GM21390 (cell line): Measurements from ENCODE around the gene ATXN1L.
"Not testable (repeated sequence)": the region's sequence is repeated elsewhere in the genome, so short reads cannot be mapped to it uniquely, and the experiment has no call there.

Source experiments
- ATAC-seq: cut with Tn5 transposase; IDR thresholded peaks from one replicate; pipeline ENCODE4 v1.9.1; 2021; ENCODE audit not compliant: unreplicated experiment

Gene ATXN1L

DNA sequence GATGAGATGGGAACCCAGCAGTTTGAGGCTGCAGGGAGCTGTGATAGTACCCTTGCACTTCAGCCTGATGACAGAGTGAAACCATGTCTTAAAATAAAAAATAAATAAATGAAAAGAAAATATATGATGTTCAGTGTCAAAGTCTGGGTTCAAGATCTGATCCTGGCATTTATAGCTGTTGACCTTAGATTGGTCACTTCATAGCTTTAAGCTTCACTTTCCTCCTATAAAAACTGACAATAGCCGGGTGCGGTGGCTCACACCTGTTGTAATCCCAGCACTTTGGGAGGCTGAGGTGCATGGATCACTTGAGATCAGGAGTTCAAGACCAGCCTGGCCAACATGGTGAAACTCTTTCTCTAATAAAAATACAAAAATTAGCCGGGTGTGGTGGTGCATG, 43.4 kb downstream of the ATXN1L start:
- ATAC-seq: no peak

DNA sequence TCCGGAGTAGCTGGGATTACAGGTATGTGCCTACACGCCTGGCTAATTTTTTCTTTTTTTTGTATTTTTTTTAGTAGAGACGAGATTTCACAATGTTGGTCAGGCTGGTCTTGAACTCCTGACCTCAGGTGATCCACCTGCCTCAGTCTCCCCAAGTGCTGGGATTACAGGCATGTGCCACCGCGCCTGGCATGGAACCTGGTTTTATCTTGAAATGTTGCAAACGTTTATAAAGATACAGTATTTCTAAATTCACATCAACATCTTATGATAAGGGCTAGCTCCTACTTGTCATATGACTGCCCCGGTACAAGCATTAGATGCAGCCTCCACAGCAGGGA, 48.1 kb downstream of the ATXN1L start:
- no peak for ATAC-seq

DNA sequence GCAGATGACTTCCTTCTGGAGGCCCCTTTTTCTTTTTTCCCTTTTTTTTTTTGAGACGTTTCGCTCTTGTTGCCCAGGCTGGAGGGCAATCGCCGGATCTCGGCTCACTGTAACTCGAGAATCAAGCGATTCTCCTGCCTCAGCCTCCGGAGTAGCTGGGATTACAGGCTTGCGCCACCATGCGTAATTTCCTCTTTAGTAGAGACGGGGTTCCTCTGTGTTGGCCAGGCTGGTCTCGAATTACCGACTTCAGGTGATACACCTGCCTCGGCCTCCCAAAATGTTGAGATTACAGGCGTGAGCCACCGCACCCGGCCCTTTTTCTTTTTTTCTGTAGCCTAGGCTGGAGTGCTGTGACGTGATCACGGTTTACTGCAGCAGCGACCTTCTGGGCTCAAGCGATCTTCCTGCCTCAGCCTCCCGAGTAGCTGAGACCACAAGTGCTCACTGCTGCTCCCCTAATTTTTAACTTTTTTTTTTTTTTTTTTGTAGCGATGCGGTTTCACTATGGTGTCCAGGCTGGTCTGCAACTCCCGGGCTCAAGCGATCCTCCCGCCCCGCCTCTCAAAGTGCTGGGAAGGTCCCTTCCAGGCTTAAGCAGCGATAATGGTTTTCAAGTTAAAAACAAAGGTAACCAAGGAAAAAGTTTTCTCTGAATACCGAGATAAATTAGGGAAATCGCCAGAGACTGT, 48.6 kb downstream of the ATXN1L start:
- ATAC-seq: peak; percentile 29

DNA sequence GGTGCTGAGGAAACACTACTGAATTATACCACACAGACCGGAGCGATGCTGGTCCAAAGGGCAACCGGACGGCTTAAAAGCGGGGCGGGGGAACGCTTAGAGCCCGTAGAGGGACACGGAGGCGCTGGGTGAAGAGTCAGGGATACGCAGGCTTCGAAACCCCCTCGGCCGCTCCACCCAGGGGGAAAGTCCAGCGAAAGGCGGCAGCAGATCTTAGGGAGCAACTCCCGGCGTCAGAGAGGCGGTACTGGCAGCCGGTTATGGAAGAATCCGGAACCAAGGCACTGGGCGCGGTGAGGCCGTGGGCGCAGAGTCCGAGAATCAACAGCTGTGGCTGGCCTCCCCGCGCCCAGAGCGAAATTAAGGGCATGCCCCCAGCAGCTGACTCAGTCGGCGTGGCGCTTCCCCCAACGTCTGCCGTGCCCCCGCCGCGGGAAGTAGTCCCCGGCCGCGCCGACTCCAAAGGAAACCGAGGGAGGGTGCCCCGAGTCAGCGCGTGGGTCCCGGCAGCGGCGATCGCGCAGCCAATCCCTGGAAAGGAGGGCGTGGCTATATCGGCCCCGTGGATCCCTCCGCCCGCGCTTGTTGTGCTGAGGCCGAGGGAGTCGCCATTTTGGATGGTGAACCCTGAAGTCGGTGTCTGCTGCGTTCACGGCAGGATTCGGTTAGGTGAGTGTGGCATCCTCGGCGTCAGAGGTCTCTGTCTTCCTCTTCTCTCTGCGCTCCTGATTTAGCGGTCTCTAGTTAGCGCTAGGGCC, 49.3 kb downstream of the ATXN1L start, which contains the start of gene IST1:
Gene IST1, plus strand, starts transcription at position 611 of the 758 bp plus-strand sequence. CDS start 20,110 bp downstream, outside the sequence.
- peak; percentile 76 for ATAC-seq

DNA sequence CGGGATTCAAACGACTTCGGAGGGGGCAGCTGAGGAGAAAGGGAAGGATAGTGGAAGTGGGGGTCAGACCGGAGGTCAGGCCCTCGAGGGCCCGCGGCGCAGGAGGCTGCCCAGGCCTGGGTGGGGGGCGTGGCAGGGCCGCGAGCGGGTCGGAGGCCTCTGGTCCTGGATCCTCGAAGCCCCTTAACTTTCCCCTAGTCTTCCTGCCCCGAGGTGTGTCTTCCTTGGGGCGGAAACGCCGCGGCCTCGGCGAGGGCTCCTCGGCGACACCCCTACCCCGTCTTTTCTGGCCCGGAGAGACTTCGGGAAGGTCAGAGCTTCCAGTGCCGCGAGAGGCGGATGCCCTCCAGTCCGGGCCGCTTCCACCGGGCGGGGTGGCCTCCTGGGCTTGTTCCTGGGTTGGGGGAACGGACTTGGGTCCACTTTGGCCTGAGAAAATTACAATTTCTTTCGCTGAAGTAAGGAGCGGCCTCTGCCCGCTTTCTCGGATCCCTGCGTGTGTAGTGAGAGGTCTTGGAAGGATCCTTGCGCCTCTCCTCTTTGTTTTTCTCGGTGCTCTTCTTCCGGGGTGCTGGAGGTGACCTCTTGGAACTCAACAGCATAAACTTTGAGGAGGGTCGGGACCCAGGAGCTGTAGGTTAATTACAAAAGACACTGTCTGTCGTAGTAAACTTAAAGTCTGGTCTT, 50.0 kb downstream of the ATXN1L start:
- ATAC-seq: peak; percentile 20

DNA sequence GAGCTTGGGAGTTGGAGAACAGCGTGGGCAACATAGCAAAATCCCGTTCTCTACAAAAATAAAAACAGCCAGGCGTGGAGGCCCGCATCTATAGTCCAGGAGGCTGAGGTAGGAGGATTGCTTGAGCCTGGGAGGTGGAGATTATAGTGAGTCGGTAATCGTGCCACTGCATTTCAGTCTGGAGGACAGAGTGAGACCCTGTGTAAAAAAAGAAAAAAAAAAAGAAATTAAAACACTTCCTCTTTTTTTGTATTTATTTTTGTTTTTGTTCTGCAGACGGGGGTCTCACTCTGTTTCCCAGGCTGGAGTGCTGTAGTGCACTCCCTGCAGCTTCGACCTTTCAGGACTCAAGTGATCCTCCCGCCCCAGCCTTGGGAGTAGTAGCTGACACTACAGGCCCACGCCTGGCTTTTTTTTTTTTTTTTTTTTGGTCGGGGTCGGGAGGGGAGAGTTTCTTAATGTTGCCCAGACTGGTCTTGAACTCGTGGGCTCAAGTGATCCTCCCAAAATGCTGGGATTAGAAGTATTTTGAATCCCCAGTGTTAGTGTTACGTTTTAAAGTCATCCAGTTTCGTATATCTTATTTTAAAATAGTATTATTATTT, 51.1 kb downstream of the ATXN1L start:
- ATAC-seq: no peak

DNA sequence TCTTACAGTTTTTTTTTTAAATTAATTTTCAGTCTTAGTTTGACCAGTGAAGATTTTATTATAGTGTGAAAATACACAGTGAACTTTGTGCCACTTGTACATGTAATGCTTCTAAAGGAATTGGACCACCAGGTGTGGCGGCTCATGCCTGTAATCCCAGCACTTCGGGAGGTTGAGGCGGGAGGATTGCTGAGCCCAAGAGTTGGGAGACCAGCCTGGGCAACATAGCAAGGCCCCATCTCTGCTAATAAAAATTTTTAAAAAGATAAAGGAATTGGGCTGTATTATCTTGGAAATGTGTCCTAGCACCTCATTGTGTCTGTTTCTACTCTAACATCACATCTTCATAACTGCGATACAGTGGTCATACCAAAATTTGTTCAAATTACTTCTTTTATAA, 53.4 kb downstream of the ATXN1L start:
- ATAC-seq: no peak

DNA sequence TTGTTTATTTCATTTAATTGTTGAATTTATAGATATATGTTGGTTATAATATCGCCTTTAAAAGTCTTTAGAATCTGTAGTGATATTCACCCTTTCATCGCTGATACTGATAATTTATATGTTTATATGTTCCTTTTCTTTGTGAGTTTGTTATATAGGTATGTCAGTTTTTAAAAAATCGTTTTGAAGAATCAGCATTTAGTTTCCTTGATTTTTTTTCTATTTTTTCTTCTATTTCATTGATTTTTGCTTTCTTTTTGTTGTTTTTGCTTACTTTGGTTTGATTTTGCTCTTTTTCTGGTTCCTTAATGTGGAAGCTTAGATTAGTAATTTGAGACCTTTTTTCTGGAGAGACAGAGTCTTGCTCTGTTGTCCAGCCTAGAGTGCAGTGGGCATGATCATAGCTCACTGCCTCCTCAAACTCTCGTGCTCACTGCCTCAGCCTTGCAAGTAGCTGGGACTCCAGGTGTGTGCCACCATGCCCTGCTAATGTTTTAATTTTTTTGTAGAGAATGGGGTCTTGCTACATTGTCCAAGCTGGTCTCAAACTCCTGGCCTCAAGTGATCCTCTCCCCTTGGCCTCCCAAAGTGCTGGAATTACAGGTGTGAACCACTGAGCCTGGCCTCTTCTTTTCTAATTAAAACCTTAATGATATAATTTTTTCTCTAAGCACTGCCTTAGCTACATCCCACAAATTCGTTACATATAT, 57.0 kb downstream of the ATXN1L start:
- no peak for ATAC-seq

DNA sequence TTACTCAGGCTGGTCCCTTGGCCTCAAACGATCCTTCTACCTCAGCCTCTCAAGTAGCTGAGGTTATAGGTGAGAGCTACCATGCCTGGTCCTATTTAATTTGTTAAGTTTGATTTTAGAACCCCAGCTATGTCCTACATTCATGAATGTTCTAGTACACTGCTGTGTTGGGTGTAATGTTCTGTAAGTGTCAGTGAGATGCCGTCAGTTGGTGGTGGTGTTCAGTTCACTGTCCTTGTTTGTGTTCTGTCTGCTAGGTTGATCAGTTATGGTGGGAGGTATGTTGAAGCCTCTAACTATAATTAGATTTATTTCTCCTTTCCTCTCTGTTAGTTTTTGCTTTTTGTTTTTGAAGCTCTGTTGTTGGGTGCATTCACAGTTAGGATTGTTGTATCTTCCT, 57.8 kb downstream of the ATXN1L start:
- ATAC-seq: no peak

DNA sequence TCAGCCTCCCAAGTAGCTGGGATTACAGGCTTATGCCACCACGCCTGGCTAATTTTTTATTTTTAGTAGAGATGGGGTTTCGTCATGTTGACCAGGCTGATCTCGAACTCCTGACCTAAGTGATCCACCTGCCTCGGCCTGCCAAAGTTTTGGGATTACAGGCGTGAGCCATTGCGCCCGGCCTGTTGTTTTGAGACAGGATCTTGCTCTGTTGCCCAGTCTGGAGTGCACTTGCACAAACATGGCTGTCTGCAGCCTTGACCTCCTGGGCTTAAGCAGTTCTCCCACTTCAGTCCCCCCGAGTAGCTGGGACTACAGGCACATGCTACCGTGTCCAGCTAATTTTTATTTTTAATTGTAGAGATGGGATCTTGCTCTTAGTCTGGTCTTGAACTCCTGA, 58.5 kb downstream of the ATXN1L start:
- ATAC-seq: no peak

DNA sequence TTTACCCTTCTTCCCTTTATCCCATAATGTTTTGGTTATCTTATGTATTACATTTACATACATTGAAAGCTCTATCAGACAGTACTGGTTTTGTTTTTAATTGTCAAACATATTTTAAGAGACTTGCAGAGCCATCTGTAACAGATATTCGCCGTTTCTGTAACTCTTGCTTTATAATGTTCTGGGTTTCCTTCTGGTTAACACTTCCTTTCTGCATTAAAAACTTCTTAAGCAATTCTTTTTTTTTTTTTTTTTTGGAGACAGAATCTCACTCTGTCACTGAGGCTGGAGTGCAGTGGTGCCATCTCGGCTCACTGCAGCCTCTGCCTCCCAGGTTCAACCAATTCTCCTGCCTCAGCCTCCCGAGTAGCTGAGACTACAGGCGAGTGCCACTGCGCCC, 60.0 kb downstream of the ATXN1L start:
- not testable (repeated sequence) for ATAC-seq
